ENCODE results near the gene LRIG2. TPM values are rescaled to one million over a fixed set of nuclear protein-coding genes. Genes with fewer than 3 reads are reported as not detected.

LRIG2 gene
- total and polyA plus RNA-seq, 2 donors (not counting 3 experiments of a cell fraction or from before 2014, with no cell fraction given) = 8.4 to 20.1 TPM

GRCh38 chr1:113123737-113124136, 50.7 kb downstream of the LRIG2 start:
- BruUV-seq (replicated peaks) = no TSS peak
- Histone ChIP-seq H3K27me3 (ENCODE audit: control insufficient read depth in 2 of 2, insufficient read depth in 2 of 2, low read length in 2 of 2) (no peaks in the 10 kb centered on the region), H3K27ac (ENCODE audit: insufficient read depth, low read depth, low read length) (no peak overlapping the region), H3K9ac (replicated peaks; ENCODE audit: extremely low read depth, insufficient read depth, low read length) (no peak overlapping the region), H3K4me1 (ENCODE audit: control insufficient read depth, extremely low read depth, insufficient read depth, low read length) (peaks cover 7% of the 10 kb centered on the region), H3K9me3 (replicated peaks; ENCODE audit: control insufficient read depth, insufficient read depth, low read length) (no peaks in the 10 kb centered on the region), H3K36me3 (ENCODE audit: control insufficient read depth in 2 of 2, extremely low read depth in 1 of 2, insufficient read depth in 2 of 2, low read length in 2 of 2) (peaks cover 15 to 27% of the 10 kb centered on the region in 2 experiments), H3K4me3 (replicated peaks in 1 of 3; ENCODE audit: insufficient read depth in 1 of 3, low read depth in 1 of 3, low read length in 3 of 3) (no peak overlapping the region), H4K20me1 (replicated peaks; ENCODE audit: control insufficient read depth, extremely low read depth, insufficient read depth, low read length) (no peaks in the 10 kb centered on the region), H3K79me2 (ENCODE audit: control insufficient read depth, insufficient read depth, low read length) (no peaks in the 10 kb centered on the region), H3K9me1 (replicated peaks; ENCODE audit: control insufficient read depth, extremely low read depth, insufficient read depth, low read length) (no peaks in the 10 kb centered on the region), H3K4me2 (ENCODE audit: insufficient read depth, low read length) (no peak overlapping the region), H2AFZ (ENCODE audit: low read depth, low read length) (no peak overlapping the region)
- POLR2A ChIA-PET = no interaction called here
- no peak for FAIRE-seq
- no peak for DNase-seq (ENCODE audit: low read depth, low spot score)
- TF ChIP-seq POLR2AphosphoS5 (IDR thresholded peaks at IDR 0.05; ENCODE audit: insufficient read depth, low read depth, low read length) (no peak), EZH2 (IDR thresholded peaks at IDR 0.05; ENCODE audit: borderline replicate concordance, low read depth, low read length, severe bottlenecking) (no peak), MYC (IDR thresholded peaks at IDR 0.05; ENCODE audit: low read depth, low read length) (no peak), GATA2 (IDR thresholded peaks at IDR 0.05; ENCODE audit: insufficient read depth, insufficient read length, low read depth, low read length) (no peak), JUN (IDR thresholded peaks at IDR 0.05; ENCODE audit: borderline replicate concordance, insufficient read depth, insufficient read length, low read depth) (no peak), FOS (IDR thresholded peaks at IDR 0.05; ENCODE audit: borderline replicate concordance, insufficient read depth, low read length) (no peak)
- TF ChIP-seq, protein P1, sequence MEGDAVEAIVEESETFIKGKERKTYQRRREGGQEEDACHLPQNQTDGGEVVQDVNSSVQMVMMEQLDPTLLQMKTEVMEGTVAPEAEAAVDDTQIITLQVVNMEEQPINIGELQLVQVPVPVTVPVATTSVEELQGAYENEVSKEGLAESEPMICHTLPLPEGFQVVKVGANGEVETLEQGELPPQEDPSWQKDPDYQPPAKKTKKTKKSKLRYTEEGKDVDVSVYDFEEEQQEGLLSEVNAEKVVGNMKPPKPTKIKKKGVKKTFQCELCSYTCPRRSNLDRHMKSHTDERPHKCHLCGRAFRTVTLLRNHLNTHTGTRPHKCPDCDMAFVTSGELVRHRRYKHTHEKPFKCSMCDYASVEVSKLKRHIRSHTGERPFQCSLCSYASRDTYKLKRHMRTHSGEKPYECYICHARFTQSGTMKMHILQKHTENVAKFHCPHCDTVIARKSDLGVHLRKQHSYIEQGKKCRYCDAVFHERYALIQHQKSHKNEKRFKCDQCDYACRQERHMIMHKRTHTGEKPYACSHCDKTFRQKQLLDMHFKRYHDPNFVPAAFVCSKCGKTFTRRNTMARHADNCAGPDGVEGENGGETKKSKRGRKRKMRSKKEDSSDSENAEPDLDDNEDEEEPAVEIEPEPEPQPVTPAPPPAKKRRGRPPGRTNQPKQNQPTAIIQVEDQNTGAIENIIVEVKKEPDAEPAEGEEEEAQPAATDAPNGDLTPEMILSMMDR (IDR thresholded peaks at IDR 0.05; ENCODE audit: extremely low read depth in 1 of 2, insufficient read depth in 1 of 2, low read depth in 1 of 2, low read length in 2 of 2) = no peak
- TF ChIP-seq, protein P2, sequence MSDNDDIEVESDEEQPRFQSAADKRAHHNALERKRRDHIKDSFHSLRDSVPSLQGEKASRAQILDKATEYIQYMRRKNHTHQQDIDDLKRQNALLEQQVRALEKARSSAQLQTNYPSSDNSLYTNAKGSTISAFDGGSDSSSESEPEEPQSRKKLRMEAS (IDR thresholded peaks at IDR 0.05; ENCODE audit: insufficient read depth, insufficient read length) = no peak
- intact Hi-C loops (cut with micrococcal nuclease) = no loop called here
- dilution Hi-C loops (cut with MboI; ENCODE audit: extremely low pct_ligation_motif_present, low sequenced_read_pairs) = no loop called here
- CTCF ChIA-PET = no interaction called here
